ENCODE data around the gene SLC5A6. TPM values are rescaled to one million over a fixed set of nuclear protein-coding genes. Genes with fewer than 3 reads are reported as not detected.

The SLC5A6 gene
- polyA plus RNA-seq, 3 donors, result 8.1 to 21.7 (median 10.2) TPM

DNA sequence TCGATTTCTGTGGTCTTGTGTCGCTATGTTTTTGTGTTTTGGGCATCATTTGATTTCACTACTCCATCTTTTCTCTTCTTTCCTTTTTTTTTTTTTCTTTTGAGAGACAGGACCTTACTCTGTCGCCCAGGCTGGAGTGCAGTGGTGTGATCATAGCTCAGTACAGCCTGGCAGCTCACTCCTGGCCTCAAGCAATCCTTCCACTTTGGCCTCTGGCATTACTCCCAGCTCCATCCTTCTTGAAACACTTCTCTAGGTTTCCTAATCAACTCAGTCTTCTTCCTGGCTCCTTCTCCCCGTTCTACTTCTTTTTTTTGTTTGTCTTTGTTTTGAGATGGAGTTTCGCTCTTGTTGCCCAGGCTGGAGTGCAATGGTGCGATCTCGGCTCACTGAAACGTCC lies 36.7 kb downstream of the SLC5A6 start:
- TF ChIP-seq, protein P1, sequence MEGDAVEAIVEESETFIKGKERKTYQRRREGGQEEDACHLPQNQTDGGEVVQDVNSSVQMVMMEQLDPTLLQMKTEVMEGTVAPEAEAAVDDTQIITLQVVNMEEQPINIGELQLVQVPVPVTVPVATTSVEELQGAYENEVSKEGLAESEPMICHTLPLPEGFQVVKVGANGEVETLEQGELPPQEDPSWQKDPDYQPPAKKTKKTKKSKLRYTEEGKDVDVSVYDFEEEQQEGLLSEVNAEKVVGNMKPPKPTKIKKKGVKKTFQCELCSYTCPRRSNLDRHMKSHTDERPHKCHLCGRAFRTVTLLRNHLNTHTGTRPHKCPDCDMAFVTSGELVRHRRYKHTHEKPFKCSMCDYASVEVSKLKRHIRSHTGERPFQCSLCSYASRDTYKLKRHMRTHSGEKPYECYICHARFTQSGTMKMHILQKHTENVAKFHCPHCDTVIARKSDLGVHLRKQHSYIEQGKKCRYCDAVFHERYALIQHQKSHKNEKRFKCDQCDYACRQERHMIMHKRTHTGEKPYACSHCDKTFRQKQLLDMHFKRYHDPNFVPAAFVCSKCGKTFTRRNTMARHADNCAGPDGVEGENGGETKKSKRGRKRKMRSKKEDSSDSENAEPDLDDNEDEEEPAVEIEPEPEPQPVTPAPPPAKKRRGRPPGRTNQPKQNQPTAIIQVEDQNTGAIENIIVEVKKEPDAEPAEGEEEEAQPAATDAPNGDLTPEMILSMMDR (IDR thresholded peaks at IDR 0.05), result no peak
- Histone ChIP-seq H3K4me1 (ENCODE audit: control insufficient read depth in 1 of 2, insufficient read depth in 2 of 2, low read length in 2 of 2) (peaks cover 1 to 3% of the 10 kb centered on the region in 2 donors), H3K27me3 (ENCODE audit: control insufficient read depth in 2 of 2, insufficient read depth in 2 of 2, low read length in 2 of 2) (no peaks in the 10 kb centered on the region), H3K4me3 (replicated peaks in 1 of 3; ENCODE audit: low read depth in 2 of 3, low read length in 3 of 3) (no peak overlapping the region), H3K9me3 (replicated peaks in 1 of 2; ENCODE audit: control insufficient read depth in 1 of 2, insufficient read depth in 1 of 2, low read length in 2 of 2) (no peaks in the 10 kb centered on the region), H3K4me2 (replicated peaks; ENCODE audit: extremely low read depth, low read length, poor library complexity, severe bottlenecking) (no peak overlapping the region), H3K79me2 (ENCODE audit: insufficient read depth, low read length) (no peaks in the 10 kb centered on the region), H2AFZ (ENCODE audit: insufficient read depth, low read depth, low read length, poor library complexity, severe bottlenecking) (no peak overlapping the region), H3K27ac (ENCODE audit: low read depth in 1 of 2, low read length in 2 of 2) (no peak overlapping the region), H3K36me3 (replicated peaks in 1 of 2; ENCODE audit: control insufficient read depth in 1 of 2, insufficient read depth in 2 of 2, low read length in 2 of 2) (no peaks in the 10 kb centered on the region), H4K20me1 (ENCODE audit: insufficient read depth, low read length) (no peaks in the 10 kb centered on the region), H3K9ac (ENCODE audit: insufficient read depth, low read length, poor library complexity, severe bottlenecking) (no peak overlapping the region)
- Mint-ChIP-seq H3K4me1 (peaks cover 3% of the 10 kb centered on the region), H3K36me3 (no peaks in the 10 kb centered on the region), H3K27ac (no peak overlapping the region), H3K27me3 (ENCODE audit: low read depth in 3 of 3) (peaks cover 8 to 13% (median 9%) of the 10 kb centered on the region in 3 donors), H3K9me3 (no peaks in the 10 kb centered on the region), H3K4me3 (no peak overlapping the region)
- 100% methylated on average over 4 of the region's 8 CpGs for WGBS (ENCODE audit: insufficient coverage)
- no peak for DNase-seq
- intact Hi-C loops (cut with micrococcal nuclease), result no loop called here

DNA sequence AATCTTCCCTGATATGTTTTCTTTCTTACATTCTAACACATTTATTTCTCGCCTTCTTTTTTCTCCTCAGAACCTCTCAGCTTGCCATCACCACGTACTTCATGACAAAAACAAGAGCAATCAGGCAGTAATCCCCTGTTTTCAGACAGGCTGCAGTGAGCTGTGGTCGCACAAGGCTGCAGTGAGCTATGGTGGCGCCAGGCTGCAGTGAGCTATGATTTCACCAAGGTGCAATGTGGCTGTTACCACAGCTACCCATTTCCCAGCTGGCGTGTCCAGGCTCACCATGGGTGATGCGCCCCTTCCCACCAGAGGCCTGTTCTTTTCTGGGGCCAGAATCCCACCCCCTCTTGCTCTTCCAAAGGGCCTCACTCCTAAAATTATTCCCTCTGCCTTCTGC lies 37.4 kb downstream of the SLC5A6 start:
- H3K36me3 Mint-ChIP-seq, result no peaks in the 10 kb centered on the region
- H3K27me3 Mint-ChIP-seq (ENCODE audit: low read depth in 3 of 3), result peaks cover 9 to 16% (median 13%) of the 10 kb centered on the region in 3 donors
- Histone ChIP-seq H3K36me3 (replicated peaks in 1 of 2; ENCODE audit: control insufficient read depth in 1 of 2, insufficient read depth in 2 of 2, low read length in 2 of 2) (no peaks in the 10 kb centered on the region), H3K4me1 (ENCODE audit: control insufficient read depth in 1 of 2, insufficient read depth in 2 of 2, low read length in 2 of 2) (peaks cover 5 to 9% of the 10 kb centered on the region in 2 donors), H3K9ac (ENCODE audit: insufficient read depth, low read length, poor library complexity, severe bottlenecking) (no peak overlapping the region), H3K79me2 (ENCODE audit: insufficient read depth, low read length) (no peaks in the 10 kb centered on the region), H3K27me3 (ENCODE audit: control insufficient read depth in 2 of 2, insufficient read depth in 2 of 2, low read length in 2 of 2) (no peaks in the 10 kb centered on the region), H4K20me1 (ENCODE audit: insufficient read depth, low read length) (no peaks in the 10 kb centered on the region), H2AFZ (ENCODE audit: insufficient read depth, low read depth, low read length, poor library complexity, severe bottlenecking) (no peak overlapping the region), H3K4me2 (replicated peaks; ENCODE audit: extremely low read depth, low read length, poor library complexity, severe bottlenecking) (no peak overlapping the region), H3K27ac (ENCODE audit: low read depth in 1 of 2, low read length in 2 of 2) (no peak overlapping the region), H3K9me3 (replicated peaks in 1 of 2; ENCODE audit: control insufficient read depth in 1 of 2, insufficient read depth in 1 of 2, low read length in 2 of 2) (no peaks in the 10 kb centered on the region), H3K4me3 (replicated peaks in 1 of 3; ENCODE audit: low read depth in 2 of 3, low read length in 3 of 3) (no peak overlapping the region)
- peaks cover 7% of the 10 kb centered on the region for H3K4me1 Mint-ChIP-seq
- intact Hi-C loops (cut with micrococcal nuclease), result no loop called here
- TF ChIP-seq, protein P1 (IDR thresholded peaks at IDR 0.05), result no peak
- no peak for DNase-seq
- H3K27ac Mint-ChIP-seq, result no peak overlapping the region
- WGBS (ENCODE audit: insufficient coverage), result 96% methylated on average over 6 of the region's 6 CpGs
- no peaks in the 10 kb centered on the region for H3K9me3 Mint-ChIP-seq
- H3K4me3 Mint-ChIP-seq, result no peak overlapping the region

All from CD14-positive monocyte (primary cell).